SK-N-MC (cell line): ENCODE measurements around the gene SEMA3D.

Experiments used
- EZH2 ChIP-seq: fragments of 200-600 bp; sonication (generic); IDR thresholded peaks from one replicate; pipeline ENCODE4 v1.6.1; 2017; ENCODE audit warnings: antibody characterized with exemption
- FOXP2 ChIP-seq: optimal IDR thresholded peaks from 2 replicates; pipeline ENCODE3; 2011; ENCODE audit warnings: mild to moderate bottlenecking, moderate library complexity; ENCODE audit not compliant: insufficient read depth; ENCODE audit errors: extremely low read length, control extremely low read depth
- POLR2AphosphoS5 ChIP-seq: IDR thresholded peaks from 2 replicates; pipeline ENCODE4 v1.6.1; 2012; ENCODE audit warnings: mild to moderate bottlenecking, low read depth, low read length, borderline replicate concordance

DNA sequence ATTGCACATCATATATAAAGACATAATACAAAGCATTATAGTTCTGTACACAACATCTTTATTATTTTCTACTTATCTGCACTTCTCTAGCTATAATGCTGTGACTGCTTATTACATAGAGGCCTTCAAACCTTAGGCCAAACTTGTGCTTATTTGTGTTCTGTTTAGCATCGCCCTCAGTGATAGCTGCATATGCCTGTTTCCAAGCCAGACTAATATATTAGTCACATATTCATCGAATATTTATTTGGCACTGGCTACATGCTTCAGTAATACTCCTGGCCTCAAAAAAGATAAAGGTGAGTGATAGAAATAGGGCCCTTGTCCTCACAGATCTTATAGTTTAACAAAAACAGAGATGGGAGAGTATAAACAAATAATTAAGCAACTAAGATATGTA is 30.2 kb upstream of the SEMA3D start:
- TF ChIP-seq EZH2: no peak
- TF ChIP-seq POLR2AphosphoS5: no peak
- no peak for TF ChIP-seq FOXP2
